ENCODE data around the gene SORL1.

DNA sequence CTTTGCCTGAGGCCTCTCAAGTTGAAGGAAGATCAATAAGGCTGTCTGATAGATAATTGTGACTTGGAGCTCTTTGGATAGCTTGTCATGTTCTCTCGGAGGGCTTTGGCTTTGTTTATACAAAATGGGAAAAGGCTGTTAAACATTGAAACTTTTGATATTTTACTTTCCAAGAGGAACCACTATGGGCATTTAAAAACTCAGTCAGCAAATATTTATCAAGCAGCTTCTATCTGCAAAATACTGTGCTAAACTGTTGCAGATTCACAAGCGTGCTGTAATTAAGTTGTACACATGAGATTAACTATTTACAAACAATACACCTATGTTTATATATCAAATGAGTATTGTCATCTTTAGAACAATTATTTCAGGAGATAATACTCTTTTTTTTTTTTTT is 34.5 kb upstream of the SORL1 start:
- no peak for TF ChIP-seq CTCF (conservative IDR thresholded peaks at IDR 0.05; ENCODE audit: low read length)
- no peak for TF ChIP-seq EZH2phosphoT487 (IDR thresholded peaks at IDR 0.05; ENCODE audit: borderline replicate concordance, low read depth, low read length)

Data from OCI-LY7 (cell line).